ENCODE data around the gene OPRM1.
A peak's percentile ranks its signal among the peaks of the same experiment; 100 is the strongest.

Gene OPRM1

GRCh38 chr6:154228521-154228905 lies 189.5 kb downstream of the OPRM1 start:
- no peak for TF ChIP-seq CTCF (conservative IDR thresholded peaks at IDR 0.05; ENCODE audit: low read depth, low read length)
- H3K4me3 ChIP-seq (ENCODE audit: low read depth, low read length): no peak overlapping the region

GRCh38 chr6:154229786-154230185 lies 190.7 kb downstream of the OPRM1 start:
- DNase-seq (ENCODE audit: low read depth): no peak
- H3K4me3 ChIP-seq (ENCODE audit: low read depth, low read length): no peak overlapping the region
- TF ChIP-seq CTCF (conservative IDR thresholded peaks at IDR 0.05; ENCODE audit: low read depth, low read length): no peak

More at GRCh38 chr6:154228521-154228905, 189.5 kb downstream of the OPRM1 start:
- DNase-seq (ENCODE audit: low read depth): no peak

- TF ChIP-seq CTCF (conservative IDR thresholded peaks at IDR 0.05; ENCODE audit: low read depth, low read length): no peak
- H3K4me3 ChIP-seq (ENCODE audit: low read depth, low read length): no peak overlapping the region
- no peak for DNase-seq (ENCODE audit: low read depth)
Observed at GRCh38 chr6:154230393-154230792, 191.4 kb downstream of the OPRM1 start.

GRCh38 chr6:154230910-154231595 lies 192.0 kb downstream of the OPRM1 start:
- TF ChIP-seq CTCF (conservative IDR thresholded peaks at IDR 0.05; ENCODE audit: low read depth, low read length): no peak
- no peak overlapping the region for H3K4me3 ChIP-seq (ENCODE audit: low read depth, low read length)
- no peak for DNase-seq (ENCODE audit: low read depth)

- peak; percentile 22 for DNase-seq (ENCODE audit: low read depth)
- TF ChIP-seq CTCF (conservative IDR thresholded peaks at IDR 0.05; ENCODE audit: low read depth, low read length): no peak
- no peak overlapping the region for H3K4me3 ChIP-seq (ENCODE audit: low read depth, low read length)
Observed at GRCh38 chr6:154232013-154232910, 193.2 kb downstream of the OPRM1 start.

- no peak overlapping the region for H3K4me3 ChIP-seq (ENCODE audit: low read depth, low read length)
- no peak for DNase-seq (ENCODE audit: low read depth)
- TF ChIP-seq CTCF (conservative IDR thresholded peaks at IDR 0.05; ENCODE audit: low read depth, low read length): no peak
Observed at GRCh38 chr6:154233383-154233782, 194.3 kb downstream of the OPRM1 start.
